Endodermal cell (in vitro differentiated cells): ENCODE data around the gene TMEM154. TPM values are rescaled to one million over a fixed set of nuclear protein-coding genes. Genes with fewer than 3 reads are reported as not detected.
A peak's percentile ranks its signal among the peaks of the same experiment; 100 is the strongest.

Experiments used
- DNase-seq: peaks from one replicate; pipeline ENCODE4 v3.0.0-alpha.2; 2017
- H3K27ac ChIP-seq: 2 replicates; pipeline ENCODE4 v1.5.1; 2013; ENCODE audit warnings: mild to moderate bottlenecking, low read depth, low read length, moderate library complexity
- H3K27me3 ChIP-seq: 2 replicates; pipeline ENCODE4 v1.6.1; 2013; ENCODE audit warnings: mild to moderate bottlenecking, low read length, moderate library complexity; ENCODE audit not compliant: insufficient read depth, control insufficient read depth, poor library complexity, severe bottlenecking
- H3K36me3 ChIP-seq: 2 replicates; pipeline ENCODE4 v1.7.0; 2013; ENCODE audit warnings: mild to moderate bottlenecking, low read length, moderate library complexity; ENCODE audit not compliant: control insufficient read depth, insufficient read depth
- H3K4me1 ChIP-seq: one replicate; pipeline ENCODE4 v1.7.0; 2013; ENCODE audit warnings: low read length; ENCODE audit not compliant: control insufficient read depth, insufficient read depth
- H3K4me3 ChIP-seq: 2 replicates; pipeline ENCODE4 v1.5.1; 2013; ENCODE audit warnings: mild to moderate bottlenecking, low read length, moderate library complexity
- H3K9ac ChIP-seq: 2 replicates; pipeline ENCODE4 v1.6.1; 2013; ENCODE audit warnings: mild to moderate bottlenecking, low read length, moderate library complexity; ENCODE audit not compliant: poor library complexity, severe bottlenecking; ENCODE audit errors: extremely low read depth
- H3K9me3 ChIP-seq: 2 replicates; pipeline ENCODE4 v1.6.1; 2013; ENCODE audit warnings: mild to moderate bottlenecking, low read length, moderate library complexity; ENCODE audit not compliant: control insufficient read depth
- H3K27ac Mint-ChIP-seq: 2 replicates; pipeline ENCODE4 v1.8.0; 2020; ENCODE audit warnings: mixed read lengths
- H3K27me3 Mint-ChIP-seq: 2 replicates; pipeline ENCODE4 v1.8.0; 2021; ENCODE audit warnings: mild to moderate bottlenecking, mixed read lengths; ENCODE audit not compliant: insufficient read depth
- H3K36me3 Mint-ChIP-seq: 2 replicates; pipeline ENCODE4 v1.8.0; 2020; ENCODE audit warnings: low read depth, mixed read lengths
- H3K4me1 Mint-ChIP-seq: 2 replicates; pipeline ENCODE4 v1.8.0; 2020; ENCODE audit warnings: mixed read lengths
- H3K4me3 Mint-ChIP-seq: 2 replicates; pipeline ENCODE4 v1.8.0; 2020; ENCODE audit warnings: mild to moderate bottlenecking, moderate library complexity, mixed read lengths
- H3K9me3 Mint-ChIP-seq: 2 replicates; pipeline ENCODE4 v1.8.0; 2020; ENCODE audit warnings: mild to moderate bottlenecking, mixed read lengths
- CTCF ChIP-seq: fragments of 200-600 bp; sonication (generic); conservative IDR thresholded peaks from 2 replicates; pipeline ENCODE4 v1.5.0; 2021; ENCODE audit warnings: antibody characterized with exemption, mild to moderate bottlenecking
- WGBS, 2 experiments: methylation state at CpG; one replicate each; pipeline versions ENCODE4 v1.1.5 to v1.1.7; 2013; ENCODE audit warnings: missing lambda C conversion rate in 2 of 2, mixed read lengths in 1 of 2; ENCODE audit not compliant: insufficient coverage in 1 of 2, insufficient read length in 1 of 2; 5-methylcytosine and 5-hydroxymethylcytosine counted together
- total RNA-seq, 2 donors: library from RNA; stranded (reverse); fragmentation: NEBNext Ultra II Directional in 1 of 2; extraction: Animal tissue kit (Norgen Biotek cat#: 25700) in 1 of 2; gene quantifications; 2 replicates in 1 of 2; 3 replicates in 1 of 2; pipeline ENCODE4 v1.2.1, GENCODE V29; 2021

The TMEM154 gene
- total RNA-seq, 2 donors from 2014 or later = 0.81 to 1.6 TPM

GRCh38 chr4:152672206-152673092 is 7.3 kb downstream of the TMEM154 start:
- H3K27me3 ChIP-seq = no peaks in the 10 kb centered on the region
- 86 to 87% methylated on average over 3 to 4 of the region's 4 CpGs for WGBS, 2 experiments
- Mint-ChIP-seq H3K36me3 (no peaks in the 10 kb centered on the region), H3K4me1 (peaks cover 20% of the 10 kb centered on the region), H3K27ac (no peak overlapping the region), H3K4me3 (no peak overlapping the region), H3K9me3 (peaks cover 2% of the 10 kb centered on the region), H3K27me3 (no peaks in the 10 kb centered on the region)
- no peak overlapping the region for H3K4me3 ChIP-seq
- no peak for TF ChIP-seq CTCF
- no peaks in the 10 kb centered on the region for H3K36me3 ChIP-seq
- H3K4me1 ChIP-seq = no peaks in the 10 kb centered on the region
- no peaks in the 10 kb centered on the region for H3K9me3 ChIP-seq
- H3K9ac ChIP-seq = no peak overlapping the region
- H3K27ac ChIP-seq = no peak overlapping the region
- DNase-seq = no peak

DNA sequence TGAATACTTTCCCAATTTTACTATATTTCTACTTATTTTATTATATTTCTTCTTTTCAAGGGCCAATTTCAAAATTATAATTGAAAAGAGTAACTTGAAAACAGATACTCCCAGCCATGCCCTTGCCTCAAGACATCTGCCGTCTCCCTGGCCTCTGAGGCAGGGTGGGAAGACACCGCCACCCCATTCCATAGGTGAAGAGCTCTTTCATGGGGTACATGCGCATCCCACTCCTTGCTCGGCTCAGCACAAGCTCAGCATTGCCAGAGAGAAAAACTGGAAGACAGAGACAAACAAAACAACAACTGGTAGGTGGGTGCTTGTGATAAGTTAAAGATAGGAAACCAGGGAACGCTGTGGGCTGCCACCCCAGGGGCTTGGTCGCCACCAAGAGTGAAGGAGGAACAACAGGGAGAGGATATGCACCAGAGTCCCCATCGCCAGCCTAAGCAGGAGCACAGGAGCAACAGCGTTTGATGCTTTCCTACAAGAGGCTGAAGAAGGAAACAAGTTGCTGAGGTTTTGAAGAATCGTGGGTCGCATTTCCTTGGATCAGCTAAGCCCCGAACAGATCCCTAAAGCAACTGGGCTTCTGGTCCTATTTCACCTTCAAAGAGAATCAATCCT is 11.3 kb downstream of the TMEM154 start:
- H3K27ac Mint-ChIP-seq = peak overlapping the region; percentile 67
- peak; percentile 62 for DNase-seq
- Histone ChIP-seq H3K9ac (no peak overlapping the region), H3K9me3 (no peaks in the 10 kb centered on the region), H3K4me1 (no peaks in the 10 kb centered on the region), H3K4me3 (no peak overlapping the region), H3K36me3 (no peaks in the 10 kb centered on the region), H3K27ac (no peak overlapping the region), H3K27me3 (no peaks in the 10 kb centered on the region)
- no peak for TF ChIP-seq CTCF
- 83 to 86% methylated on average over 9 to 11 of the region's 11 CpGs for WGBS, 2 experiments
- peaks cover 2% of the 10 kb centered on the region for H3K9me3 Mint-ChIP-seq
- H3K4me1 Mint-ChIP-seq = peaks cover 14% of the 10 kb centered on the region
- no peaks in the 10 kb centered on the region for H3K27me3 Mint-ChIP-seq
- no peaks in the 10 kb centered on the region for H3K36me3 Mint-ChIP-seq
- no peak overlapping the region for H3K4me3 Mint-ChIP-seq

DNA sequence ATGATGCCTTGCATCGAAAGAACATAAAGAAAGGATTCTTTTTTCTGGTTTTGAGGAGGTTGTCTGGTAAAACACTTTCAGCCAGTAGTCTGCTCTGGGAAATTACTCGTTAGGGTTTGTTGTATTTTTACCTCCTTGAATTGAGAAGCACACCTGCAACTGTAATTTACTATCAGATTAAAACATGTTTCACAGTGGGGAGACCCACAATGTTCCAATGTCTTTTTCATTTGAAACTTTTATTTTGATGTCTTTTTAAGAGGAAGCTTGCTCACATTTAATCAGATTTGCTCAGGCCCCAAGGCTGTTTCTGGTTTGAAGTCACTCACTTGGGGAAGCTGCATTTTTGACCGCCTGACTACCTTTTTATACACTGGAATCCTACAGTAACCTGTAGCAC is 12.0 kb downstream of the TMEM154 start:
- DNase-seq = no peak
- Histone ChIP-seq H3K36me3 (no peaks in the 10 kb centered on the region), H3K9ac (no peak overlapping the region), H3K27me3 (no peaks in the 10 kb centered on the region), H3K4me1 (no peaks in the 10 kb centered on the region), H3K4me3 (no peak overlapping the region), H3K27ac (no peak overlapping the region), H3K9me3 (no peaks in the 10 kb centered on the region)
- H3K4me1 Mint-ChIP-seq = peaks cover 14% of the 10 kb centered on the region
- WGBS, 2 experiments = 95% methylated on average over 3 of the region's 3 CpGs; no CpG with 5 or more reads in 1 of the 2 experiments
- H3K4me3 Mint-ChIP-seq = no peak overlapping the region
- H3K27me3 Mint-ChIP-seq = no peaks in the 10 kb centered on the region
- H3K36me3 Mint-ChIP-seq = no peaks in the 10 kb centered on the region
- peaks cover 2% of the 10 kb centered on the region for H3K9me3 Mint-ChIP-seq
- H3K27ac Mint-ChIP-seq = no peak overlapping the region
- TF ChIP-seq CTCF = no peak
